Ishikawa (cell line): ENCODE results near the gene SPINK5.

Experiments used
- CEBPB ChIP-seq: IDR thresholded peaks from 2 replicates; pipeline ENCODE4 v1.6.1; 2012
- CREB1 ChIP-seq: IDR thresholded peaks from 2 replicates; pipeline ENCODE4 v1.6.1; 2012; ENCODE audit warnings: low read depth
- EGR1 ChIP-seq: IDR thresholded peaks from 2 replicates; pipeline ENCODE4 v1.6.1; 2012
- EP300 ChIP-seq: IDR thresholded peaks from 2 replicates; pipeline ENCODE4 v1.6.1; 2012; ENCODE audit warnings: borderline replicate concordance
- FOXM1 ChIP-seq: IDR thresholded peaks from 2 replicates; pipeline ENCODE4 v1.6.1; 2012; ENCODE audit warnings: low read depth, borderline replicate concordance
- MAX ChIP-seq: IDR thresholded peaks from 2 replicates; pipeline ENCODE4 v1.6.1; 2012
- NFIC ChIP-seq: IDR thresholded peaks from 2 replicates; pipeline ENCODE4 v1.6.1; 2012
- RAD21 ChIP-seq: IDR thresholded peaks from 2 replicates; pipeline ENCODE4 v1.6.1; 2012; ENCODE audit warnings: low read depth
- REST ChIP-seq: IDR thresholded peaks from 2 replicates; pipeline ENCODE4 v1.6.1; 2012; ENCODE audit warnings: low read depth, mild to moderate bottlenecking
- TAF1 ChIP-seq: IDR thresholded peaks from 2 replicates; pipeline ENCODE4 v1.6.1; 2012; ENCODE audit warnings: low read depth, mild to moderate bottlenecking
- TCF12 ChIP-seq: IDR thresholded peaks from 2 replicates; pipeline ENCODE4 v1.6.1; 2012; ENCODE audit warnings: low read depth
- TEAD4 ChIP-seq: IDR thresholded peaks from 2 replicates; pipeline ENCODE4 v1.6.1; 2012
- USF1 ChIP-seq: IDR thresholded peaks from 2 replicates; pipeline ENCODE4 v1.6.1; 2012
- YY1 ChIP-seq: IDR thresholded peaks from 2 replicates; pipeline ENCODE4 v1.6.1; 2012; ENCODE audit warnings: low read depth
- ZBTB7A ChIP-seq: IDR thresholded peaks from 2 replicates; pipeline ENCODE4 v1.6.1; 2012; ENCODE audit warnings: low read depth

Gene SPINK5

GRCh38 chr5:148029131-148029530 lies 34.6 kb upstream of the SPINK5 start:
- TF ChIP-seq MAX (no peak), TAF1 (no peak), REST (no peak), TEAD4 (no peak), RAD21 (no peak), EP300 (no peak), CREB1 (no peak), CEBPB (no peak), USF1 (no peak), YY1 (no peak), FOXM1 (no peak), NFIC (no peak), TCF12 (no peak)

- TF ChIP-seq CEBPB (no peak), FOXM1 (no peak), MAX (no peak), REST (no peak)
Observed at GRCh38 chr5:148033134-148033533, 30.6 kb upstream of the SPINK5 start.

- TF ChIP-seq CREB1 (no peak), REST (no peak), YY1 (no peak), TEAD4 (no peak), MAX (no peak), CEBPB (no peak), EP300 (no peak)
Observed at GRCh38 chr5:148035676-148036075, 28.1 kb upstream of the SPINK5 start.

- TF ChIP-seq CEBPB = no peak
- TF ChIP-seq EGR1 = no peak
- TF ChIP-seq CREB1 = no peak
- no peak for TF ChIP-seq EP300
- TF ChIP-seq ZBTB7A = no peak
- TF ChIP-seq TAF1 = no peak
- TF ChIP-seq TEAD4 = no peak
- TF ChIP-seq RAD21 = no peak
- no peak for TF ChIP-seq USF1
- no peak for TF ChIP-seq MAX
- TF ChIP-seq YY1 = no peak
- no peak for TF ChIP-seq REST
- TF ChIP-seq TCF12 = no peak
- TF ChIP-seq FOXM1 = no peak
- TF ChIP-seq NFIC = no peak
Observed at GRCh38 chr5:148042881-148043280, 20.9 kb upstream of the SPINK5 start.
